VCaP (cell line): ENCODE results near the gene TRAPPC1.
"Not testable (repeated sequence)": the region's sequence is repeated elsewhere in the genome, so short reads cannot be mapped to it uniquely, and the experiment has no call there.

Experiments used
- H3K27ac ChIP-seq: fragments of 450-650 bp; 2 replicates; pipeline ENCODE4 v1.5.1; 2017
- CTCF ChIP-seq: fragments of 450-650 bp; conservative IDR thresholded peaks from 2 replicates; pipeline ENCODE4 v1.5.1; 2017; ENCODE audit warnings: mild to moderate bottlenecking, moderate library complexity

Gene TRAPPC1

GRCh38 chr17:7967751-7968150 lies 36.0 kb upstream of the TRAPPC1 start:
- H3K27ac ChIP-seq = no peak overlapping the region
- no peak for TF ChIP-seq CTCF

GRCh38 chr17:7961421-7961820 lies 29.7 kb upstream of the TRAPPC1 start:
- TF ChIP-seq CTCF = no peak
- H3K27ac ChIP-seq = no peak overlapping the region

DNA sequence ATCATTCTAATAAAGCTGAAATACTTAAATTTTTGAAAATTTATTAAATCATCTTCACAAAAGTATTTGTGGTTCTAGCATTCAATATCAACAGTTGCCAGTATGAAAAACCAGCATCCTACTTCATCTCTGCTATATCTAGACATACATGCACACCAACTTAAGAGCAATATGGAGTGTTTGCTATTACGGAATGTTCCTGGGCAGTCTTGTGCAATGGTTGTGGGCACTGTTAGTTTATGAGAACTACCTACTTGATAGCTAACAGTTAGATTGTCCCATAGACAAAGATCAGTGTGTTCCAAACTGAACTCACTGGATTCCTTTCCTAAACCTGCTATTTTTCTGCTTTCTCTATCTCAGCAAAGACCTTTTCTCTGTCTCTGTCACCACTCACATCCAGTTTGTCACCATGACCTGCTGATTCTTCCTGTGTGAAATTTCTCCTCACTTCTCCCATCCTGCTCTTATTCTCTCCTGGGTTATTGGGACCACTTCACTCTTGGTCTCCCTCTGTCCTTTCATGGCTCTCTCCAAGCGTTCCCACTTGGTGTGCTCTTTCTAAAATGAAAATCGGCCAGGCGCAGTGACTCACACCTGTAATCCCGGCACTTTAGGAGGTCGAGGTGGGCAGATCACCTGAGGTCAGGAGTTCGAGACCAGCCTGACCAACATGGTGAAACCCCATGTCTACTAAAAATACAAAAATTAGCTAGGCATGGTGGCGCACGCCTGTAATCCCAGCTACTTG lies 27.9 kb upstream of the TRAPPC1 start:
- TF ChIP-seq CTCF = no peak
- H3K27ac ChIP-seq = no peak overlapping the region

DNA sequence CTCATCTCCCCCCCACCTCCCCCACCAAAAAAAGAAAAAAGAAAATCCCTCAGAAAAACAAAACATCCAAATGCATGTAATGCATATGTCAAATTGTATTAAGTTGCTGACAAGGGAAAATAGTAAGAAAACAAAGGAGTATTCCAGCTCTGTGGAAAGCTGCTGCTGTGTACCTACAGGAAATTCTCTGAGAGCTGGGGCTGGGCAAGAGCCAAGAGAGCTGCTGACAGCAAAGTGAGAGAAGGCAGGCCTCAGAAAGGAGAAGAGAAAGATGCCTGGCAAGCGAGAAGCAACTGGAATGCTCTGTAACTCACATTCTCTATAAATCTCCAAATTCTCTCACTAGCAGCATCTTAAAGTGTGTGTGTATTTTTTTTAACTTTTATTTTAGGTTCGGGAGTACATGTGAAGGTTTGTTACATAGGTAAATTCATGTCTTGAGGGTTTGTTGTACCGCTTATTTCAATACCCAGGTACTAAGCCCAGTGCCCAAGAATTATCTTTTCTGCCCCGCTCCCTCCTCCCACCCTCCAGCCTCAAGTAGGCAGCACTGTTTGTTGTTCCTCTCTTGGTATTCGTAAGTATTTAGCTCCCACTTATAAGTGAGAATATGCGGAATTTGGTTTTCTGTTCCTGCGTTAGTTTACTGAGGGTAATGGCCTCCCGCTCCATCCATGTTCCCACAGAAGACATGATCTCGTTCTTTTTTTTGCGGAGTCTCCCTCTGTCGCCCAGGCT lies 24.7 kb upstream of the TRAPPC1 start:
- 0 out of 2 replicates have a peak overlapping the region, but pooled peaks have one; percentile 11 for H3K27ac ChIP-seq
- TF ChIP-seq CTCF = no peak

DNA sequence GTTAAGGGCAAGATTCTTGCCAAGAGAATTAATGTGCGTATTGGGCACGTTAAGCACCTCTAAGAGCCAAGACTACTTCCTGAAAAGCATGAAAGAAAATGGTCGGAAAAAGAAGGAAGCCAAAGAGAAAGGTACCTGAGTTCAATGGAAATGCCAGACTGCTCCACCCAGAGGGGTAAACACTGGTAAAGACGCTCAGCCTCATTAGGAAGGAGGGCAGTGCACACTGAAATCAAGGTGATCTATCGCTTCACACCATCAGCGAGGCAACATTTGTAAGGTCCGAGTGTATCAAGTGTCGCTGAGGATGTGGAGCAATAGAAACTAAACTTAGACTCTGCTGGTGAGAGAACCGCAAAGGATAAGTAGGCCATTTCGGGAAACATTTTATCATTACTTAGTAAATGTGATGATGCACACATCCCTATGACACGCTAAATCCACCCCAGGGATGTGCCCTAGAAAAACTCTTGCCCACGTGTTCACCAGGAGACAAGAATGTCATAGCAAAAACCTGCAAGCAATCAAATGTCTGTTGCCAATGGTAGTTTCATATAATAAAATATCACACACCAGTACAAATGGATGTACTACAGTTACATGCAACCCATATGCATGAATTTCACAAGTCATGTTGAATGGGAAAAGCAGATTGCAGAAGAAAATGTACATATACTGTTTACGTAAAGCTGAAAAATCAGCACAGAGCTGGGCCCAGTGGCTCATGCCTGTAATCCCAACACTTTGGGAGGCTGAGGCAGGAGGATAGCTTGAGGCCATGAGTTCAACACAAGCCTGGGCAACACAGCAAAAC lies 23.9 kb upstream of the TRAPPC1 start:
- 0 out of 2 replicates have a peak overlapping the region, but pooled peaks have one; percentile 11 for H3K27ac ChIP-seq
- no peak for TF ChIP-seq CTCF

- H3K27ac ChIP-seq = not testable (repeated sequence)
These were observed 21.5 kb upstream of the TRAPPC1 start for GRCh38 chr17:7953266-7953665.

DNA sequence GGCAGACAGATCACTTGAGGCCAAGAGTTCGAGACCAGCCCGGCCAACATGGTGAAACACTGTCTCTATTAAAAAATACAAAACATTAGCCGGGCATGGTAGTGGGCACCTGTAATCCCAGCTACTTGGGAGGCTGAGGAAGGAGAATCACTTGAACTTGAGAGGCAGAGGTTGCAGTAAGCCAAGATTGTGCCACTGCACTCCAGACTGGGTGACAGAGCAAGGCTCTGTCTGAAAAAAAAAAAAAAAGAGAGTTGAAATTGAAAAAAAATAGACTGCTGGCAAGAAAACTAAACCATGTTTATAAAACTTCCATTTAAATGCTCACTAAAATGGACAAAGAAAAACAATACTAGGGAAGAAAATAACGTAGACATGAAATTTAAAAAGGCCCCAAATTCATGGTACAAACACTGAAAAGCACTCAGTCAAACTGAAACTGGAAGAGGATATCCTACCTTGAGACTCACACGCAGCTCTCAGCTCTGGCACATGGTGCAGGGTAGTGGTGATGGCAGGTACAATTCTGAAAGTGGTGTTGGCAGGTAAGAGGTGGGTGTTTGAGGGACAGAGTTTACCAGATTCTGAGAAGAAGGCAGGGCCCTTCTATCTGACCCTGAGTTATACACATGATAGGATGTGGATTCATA lies 19.5 kb upstream of the TRAPPC1 start:
- no peak for TF ChIP-seq CTCF
- no peak overlapping the region for H3K27ac ChIP-seq
